OCI-LY7 (cell line): ENCODE measurements around the gene PHF24. TPM values are rescaled to one million over a fixed set of nuclear protein-coding genes. Genes with fewer than 3 reads are reported as not detected.

ENCODE experiments used
- BruUV-seq: library from RNA; stranded (reverse); fragments of 400-500 nt; replicated peaks from 2 replicates; lab custom pipeline; 2021; lab: Mats Ljungman, UMichigan
- CTCF ChIA-PET: fragments of 300-600 bp; sonication (Branson Sonifier 250); formaldehyde crosslinking; loops from one replicate; lab custom pipeline; 2022; ENCODE audit warnings: antibody characterized with exemption; ENCODE audit not compliant: unreplicated experiment; lab: Charles Lee
- POLR2A ChIA-PET: fragments of 300-600 bp; sonication (Branson Sonifier 250); formaldehyde crosslinking; loops from one replicate; lab custom pipeline; 2022; ENCODE audit warnings: antibody characterized with exemption; lab: Charles Lee
- DNase-seq: peaks from one replicate; pipeline ENCODE4 v3.0.0-alpha.2; 2015; ENCODE audit warnings: low spot score
- H2AFZ ChIP-seq: fragments of 200-600 bp; sonication (generic), shearing (Covaris generic); 2 replicates; pipeline ENCODE4 v1.6.1; 2014; ENCODE audit warnings: mild to moderate bottlenecking, antibody characterized with exemption, low read length, moderate library complexity
- H3K27ac ChIP-seq: fragments of 200-600 bp; sonication (generic); 2 replicates; pipeline ENCODE4 v1.5.1; 2014; ENCODE audit warnings: mixed run types, low read depth, mild to moderate bottlenecking, moderate library complexity, low read length, inconsistent platforms; ENCODE audit not compliant: poor library complexity, severe bottlenecking
- H3K36me3 ChIP-seq: fragments of 200-600 bp; sonication (generic); 2 replicates; pipeline ENCODE4 v1.6.1; 2014; ENCODE audit warnings: mild to moderate bottlenecking, antibody characterized with exemption, low read length, moderate library complexity, mixed read lengths; ENCODE audit not compliant: insufficient read depth
- H3K4me1 ChIP-seq: fragments of 200-600 bp; sonication (generic); 2 replicates; pipeline ENCODE4 v1.5.1; 2014; ENCODE audit warnings: mild to moderate bottlenecking, low read length; ENCODE audit not compliant: insufficient read depth, poor library complexity, severe bottlenecking
- H3K4me2 ChIP-seq: fragments of 200-600 bp; sonication (generic); 2 replicates; pipeline ENCODE4 v1.6.1; 2014; ENCODE audit warnings: mild to moderate bottlenecking, low read length
- H3K4me3 ChIP-seq: fragments of 200-600 bp; sonication (generic); 2 replicates; pipeline ENCODE4 v1.5.1; 2014; ENCODE audit warnings: mild to moderate bottlenecking, low read depth, low read length; ENCODE audit not compliant: poor library complexity, severe bottlenecking
- H3K79me2 ChIP-seq: fragments of 200-600 bp; sonication (generic); 2 replicates; pipeline ENCODE4 v1.6.1; 2016; ENCODE audit warnings: low read depth, mild to moderate bottlenecking, low read length, moderate library complexity, mixed read lengths; ENCODE audit not compliant: insufficient read depth
- H3K9me2 ChIP-seq: fragments of 200-600 bp; sonication (generic); 2 replicates; pipeline ENCODE4 v1.6.1; 2016; ENCODE audit warnings: mild to moderate bottlenecking, low read length, mixed read lengths; ENCODE audit not compliant: insufficient read depth
- H3K9me3 ChIP-seq: fragments of 200-600 bp; sonication (generic); 2 replicates; pipeline ENCODE4 v1.6.1; 2014; ENCODE audit warnings: mild to moderate bottlenecking, mixed run types, low read length, mixed read lengths
- H4K20me1 ChIP-seq: fragments of 200-600 bp; sonication (generic); 2 replicates; pipeline ENCODE4 v1.6.1; 2014; ENCODE audit warnings: mild to moderate bottlenecking, antibody characterized with exemption, low read length, moderate library complexity, mixed read lengths; ENCODE audit not compliant: insufficient read depth
- EZH2phosphoT487 ChIP-seq: fragments of 200-600 bp; sonication (generic); IDR thresholded peaks from 2 replicates; pipeline ENCODE4 v1.6.1; 2018; ENCODE audit warnings: low read depth, borderline replicate concordance, mild to moderate bottlenecking, mixed run types, antibody characterized with exemption, low read length, moderate library complexity, mixed read lengths
- intact Hi-C: fragments of 100-400 bp; cut with micrococcal nuclease; formaldehyde crosslinking; loops from one replicate; pipeline ENCODE4 v1.10.0; 2022; ENCODE audit not compliant: unreplicated experiment
- total RNA-seq, 2 experiments: library from RNA; depleted of rRNA in 1 of 2; stranded (reverse); fragments of >200 nt in 1 of 2; shearing (Covaris generic) in 1 of 2; gene quantifications; 2 replicates each; pipeline ENCODE4 v1.2.3, GENCODE V29; 2014 to 2022
- TF ChIP-seq, protein P1 (sequence below): fragments of 200-600 bp; sonication (generic); conservative IDR thresholded peaks from 2 replicates; pipeline ENCODE4 v1.5.1; 2014; ENCODE audit warnings: mild to moderate bottlenecking, antibody characterized with exemption, low read length, moderate library complexity, mixed read lengths

The PHF24 gene
- total RNA-seq, 2 experiments from 2014 or later: not detected

DNA sequence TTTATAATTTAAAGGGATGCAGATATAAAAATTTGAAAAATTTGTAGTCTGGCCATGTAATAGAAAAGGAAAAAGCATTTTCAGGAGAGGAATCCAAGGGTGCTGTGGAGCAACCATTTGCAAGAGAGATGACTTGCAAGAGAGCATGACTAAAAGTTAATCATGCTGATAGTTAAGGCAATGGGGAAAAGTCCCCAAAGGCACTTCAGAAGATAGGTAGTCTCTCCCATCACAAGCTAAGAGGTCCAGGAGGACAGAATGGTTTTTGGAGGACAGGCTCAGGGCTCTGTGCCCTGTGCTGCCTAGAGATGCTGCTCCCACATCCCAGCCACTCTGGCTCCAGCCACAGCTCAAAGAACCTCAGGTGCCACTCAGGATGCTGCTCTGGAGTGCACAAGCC lies 70.3 kb downstream of the PHF24 start:
- intact Hi-C loops: no loop called here
- no TSS peak for BruUV-seq

DNA sequence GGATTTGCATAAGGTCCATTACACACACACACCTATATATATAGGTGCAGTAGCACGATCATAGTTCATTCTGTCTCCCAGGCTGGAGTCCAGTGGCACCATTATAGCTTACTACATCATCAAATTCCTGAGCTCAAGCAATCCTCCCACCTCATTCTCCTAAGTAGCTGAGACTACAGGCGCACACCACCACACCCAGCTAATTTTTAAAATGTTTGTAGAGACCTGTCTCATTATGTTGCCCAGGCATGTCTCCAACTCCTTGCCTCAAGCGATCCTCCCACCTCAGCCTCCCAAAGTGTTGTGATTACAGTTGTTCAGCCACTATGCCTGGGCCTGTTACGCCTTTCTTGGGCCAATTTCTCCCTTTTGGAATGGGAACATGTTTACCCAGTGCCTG lies 71.2 kb downstream of the PHF24 start:
- Histone ChIP-seq H3K9me2 (no peaks in the 10 kb centered on the region), H3K27ac (no peak overlapping the region), H3K36me3 (no peaks in the 10 kb centered on the region), H3K79me2 (no peaks in the 10 kb centered on the region), H3K4me1 (peaks cover 5% of the 10 kb centered on the region), H3K4me3 (no peak overlapping the region), H3K9me3 (no peaks in the 10 kb centered on the region), H2AFZ (no peak overlapping the region), H4K20me1 (no peaks in the 10 kb centered on the region), H3K4me2 (no peak overlapping the region)
- no peak for DNase-seq
- POLR2A ChIA-PET: interaction anchor here (0.6 kb wide), 1 partner anchor 23 kb away, joined by 3 read pairs; no protein-coding TSS in a partner anchor
- CTCF ChIA-PET: no interaction called here
- intact Hi-C loops: no loop called here
- no TSS peak for BruUV-seq
- TF ChIP-seq, protein P1, sequence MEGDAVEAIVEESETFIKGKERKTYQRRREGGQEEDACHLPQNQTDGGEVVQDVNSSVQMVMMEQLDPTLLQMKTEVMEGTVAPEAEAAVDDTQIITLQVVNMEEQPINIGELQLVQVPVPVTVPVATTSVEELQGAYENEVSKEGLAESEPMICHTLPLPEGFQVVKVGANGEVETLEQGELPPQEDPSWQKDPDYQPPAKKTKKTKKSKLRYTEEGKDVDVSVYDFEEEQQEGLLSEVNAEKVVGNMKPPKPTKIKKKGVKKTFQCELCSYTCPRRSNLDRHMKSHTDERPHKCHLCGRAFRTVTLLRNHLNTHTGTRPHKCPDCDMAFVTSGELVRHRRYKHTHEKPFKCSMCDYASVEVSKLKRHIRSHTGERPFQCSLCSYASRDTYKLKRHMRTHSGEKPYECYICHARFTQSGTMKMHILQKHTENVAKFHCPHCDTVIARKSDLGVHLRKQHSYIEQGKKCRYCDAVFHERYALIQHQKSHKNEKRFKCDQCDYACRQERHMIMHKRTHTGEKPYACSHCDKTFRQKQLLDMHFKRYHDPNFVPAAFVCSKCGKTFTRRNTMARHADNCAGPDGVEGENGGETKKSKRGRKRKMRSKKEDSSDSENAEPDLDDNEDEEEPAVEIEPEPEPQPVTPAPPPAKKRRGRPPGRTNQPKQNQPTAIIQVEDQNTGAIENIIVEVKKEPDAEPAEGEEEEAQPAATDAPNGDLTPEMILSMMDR: no peak
- no peak for TF ChIP-seq EZH2phosphoT487

More for the DNA sequence above, 70.3 kb downstream of the PHF24 start:
- DNase-seq: no peak
- Histone ChIP-seq H3K4me3 (no peak overlapping the region), H3K27ac (no peak overlapping the region), H2AFZ (no peak overlapping the region), H3K9me2 (no peaks in the 10 kb centered on the region), H3K4me1 (peaks cover 5% of the 10 kb centered on the region), H4K20me1 (no peaks in the 10 kb centered on the region), H3K4me2 (no peak overlapping the region), H3K36me3 (no peaks in the 10 kb centered on the region), H3K9me3 (no peaks in the 10 kb centered on the region), H3K79me2 (no peaks in the 10 kb centered on the region)
- TF ChIP-seq, protein P1: no peak
- no peak for TF ChIP-seq EZH2phosphoT487
- ChIA-PET CTCF (no interaction called here), POLR2A (interaction anchor here (0.6 to 1.7 kb wide), 4 partner anchors 11 to 354 kb away, joined by 3 to 5 read pairs (median 4); partner anchors contain the start of gene DNAJB5)

DNA sequence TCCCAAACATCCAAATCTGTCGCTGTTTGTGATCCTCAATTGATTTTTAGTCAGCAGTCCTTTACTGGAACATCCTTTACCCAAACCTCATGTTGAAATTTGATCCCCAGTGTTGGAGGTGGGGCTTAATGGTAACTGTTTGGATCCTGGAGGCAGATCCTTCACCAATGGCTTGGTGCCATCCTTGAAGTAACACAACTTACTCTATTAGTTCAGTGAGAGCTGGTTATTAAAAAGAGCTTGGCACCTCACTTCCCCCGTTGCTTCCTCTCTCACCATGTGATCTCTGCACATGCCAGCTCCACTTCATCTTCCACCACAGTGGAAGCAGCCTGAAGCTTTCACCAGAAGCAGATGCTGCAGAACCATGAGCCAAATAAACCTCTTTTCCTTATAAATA lies 71.8 kb downstream of the PHF24 start:
- Histone ChIP-seq H3K4me1 (peaks cover 5% of the 10 kb centered on the region), H3K9me3 (no peaks in the 10 kb centered on the region), H3K4me3 (no peak overlapping the region), H3K4me2 (no peak overlapping the region), H2AFZ (no peak overlapping the region), H3K79me2 (no peaks in the 10 kb centered on the region), H4K20me1 (no peaks in the 10 kb centered on the region), H3K9me2 (no peaks in the 10 kb centered on the region), H3K36me3 (no peaks in the 10 kb centered on the region), H3K27ac (no peak overlapping the region)
- BruUV-seq: no TSS peak
- DNase-seq: no peak
- ChIA-PET CTCF (no interaction called here), POLR2A (interaction anchor here (0.6 to 0.7 kb wide), 2 partner anchors 22 to 1963 kb away, joined by 3 read pairs; no protein-coding TSS in a partner anchor)
- TF ChIP-seq, protein P1: no peak
- no peak for TF ChIP-seq EZH2phosphoT487
- intact Hi-C loops: no loop called here

Other genes with a start within 250 kb of the PHF24 start
- gene CCL21, start 248.1 kb upstream of the PHF24 start, total RNA-seq (2014; rRNA removed; shearing (Covaris generic)): not detected in 2 replicates
- gene CCL21, start 248.1 kb upstream of the PHF24 start, total RNA-seq (2022): not detected in 2 replicates
- gene DNAJB5, start 31.5 kb downstream of the PHF24 start, total RNA-seq (2014; rRNA removed; shearing (Covaris generic)): 4.6 and 5.1 TPM in 2 replicates
- gene DNAJB5, start 31.5 kb downstream of the PHF24 start, total RNA-seq (2022): 5.8 and 6.7 TPM in 2 replicates
- gene VCP, start 114.3 kb downstream of the PHF24 start, total RNA-seq (2014; rRNA removed; shearing (Covaris generic)): 158 and 187 TPM in 2 replicates
- 200 and 212 TPM in 2 replicates for gene VCP, start 114.3 kb downstream of the PHF24 start, total RNA-seq (2022)
- gene FANCG, start 121.7 kb downstream of the PHF24 start, total RNA-seq (2014; rRNA removed; shearing (Covaris generic)): 85.1 and 86.5 TPM in 2 replicates
- gene FANCG, start 121.7 kb downstream of the PHF24 start, total RNA-seq (2022): 121 and 145 TPM in 2 replicates
- gene PIGO, start 138.3 kb downstream of the PHF24 start, total RNA-seq (2014; rRNA removed; shearing (Covaris generic)): 12.7 and 16.0 TPM in 2 replicates
- gene PIGO, start 138.3 kb downstream of the PHF24 start, total RNA-seq (2022): 27.5 and 27.9 TPM in 2 replicates
- gene STOML2, start 144.8 kb downstream of the PHF24 start, total RNA-seq (2014; rRNA removed; shearing (Covaris generic)): 152 and 158 TPM in 2 replicates
- 139 and 155 TPM in 2 replicates for gene STOML2, start 144.8 kb downstream of the PHF24 start, total RNA-seq (2022)
- gene ATOSB, start 157.6 kb downstream of the PHF24 start, total RNA-seq (2014; rRNA removed; shearing (Covaris generic)): 1.4 and 1.5 TPM in 2 replicates
- 4.7 and 6.1 TPM in 2 replicates for gene ATOSB, start 157.6 kb downstream of the PHF24 start, total RNA-seq (2022)
- 1.7 and 4.8 TPM in 2 replicates for gene UNC13B, start 203.7 kb downstream of the PHF24 start, total RNA-seq (2014; rRNA removed; shearing (Covaris generic))
- gene UNC13B, start 203.7 kb downstream of the PHF24 start, total RNA-seq (2022): 5.8 and 6.6 TPM in 2 replicates